ENCODE data around the gene ENO1. TPM values are rescaled to one million over a fixed set of nuclear protein-coding genes. Genes with fewer than 3 reads are reported as not detected.

The ENO1 gene
- total RNA-seq, 4 donors from 2014 or later: 390 to 481 (median 441) TPM

DNA sequence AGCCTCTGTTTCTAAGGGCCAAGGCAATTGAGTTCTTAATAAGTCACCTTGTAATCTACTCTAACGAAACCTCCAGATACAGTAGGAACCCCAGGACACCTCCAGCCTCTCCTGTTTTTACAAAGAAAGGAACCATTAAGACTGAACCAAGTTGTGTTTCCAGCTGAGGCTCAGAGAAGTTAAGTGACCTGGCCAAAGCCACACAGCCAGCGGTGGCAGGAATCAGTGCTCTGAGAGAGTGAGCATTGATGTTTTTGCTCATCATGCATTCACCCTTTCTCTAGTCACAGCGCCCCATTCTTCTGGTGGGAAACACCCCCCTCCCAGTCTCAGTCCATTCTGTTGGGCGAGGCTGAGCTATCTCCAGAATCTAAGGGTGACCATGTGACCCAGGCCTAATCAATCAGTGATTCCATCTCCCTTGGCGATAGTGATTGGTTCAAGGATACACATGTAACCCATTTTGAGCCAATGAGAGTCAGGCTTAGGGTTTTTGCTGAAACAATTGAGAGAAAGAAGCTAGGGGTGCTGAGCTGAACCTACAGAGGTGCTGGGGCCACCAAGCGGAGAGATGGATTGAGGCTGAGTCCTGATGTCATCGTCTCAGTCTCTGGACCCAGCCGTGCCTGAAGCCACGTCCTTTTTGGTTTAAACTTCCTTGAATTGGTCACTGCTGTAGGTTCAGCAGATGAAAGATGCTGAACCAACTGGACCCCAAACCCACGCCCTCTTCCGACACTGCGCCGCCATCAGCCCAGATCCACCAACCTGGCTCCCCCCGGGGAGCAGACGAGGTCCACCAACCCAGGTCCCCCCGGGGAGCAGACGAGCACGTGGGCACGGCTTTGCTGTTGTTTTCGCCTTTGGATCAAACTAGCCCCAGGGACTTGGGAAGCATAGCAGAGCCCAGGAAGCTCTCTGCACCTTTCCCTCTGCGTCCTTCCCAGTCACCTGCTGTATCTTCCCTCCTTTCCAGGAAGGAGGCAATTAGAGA, 33.1 kb downstream of the ENO1 start:
- TF ChIP-seq, protein P1, sequence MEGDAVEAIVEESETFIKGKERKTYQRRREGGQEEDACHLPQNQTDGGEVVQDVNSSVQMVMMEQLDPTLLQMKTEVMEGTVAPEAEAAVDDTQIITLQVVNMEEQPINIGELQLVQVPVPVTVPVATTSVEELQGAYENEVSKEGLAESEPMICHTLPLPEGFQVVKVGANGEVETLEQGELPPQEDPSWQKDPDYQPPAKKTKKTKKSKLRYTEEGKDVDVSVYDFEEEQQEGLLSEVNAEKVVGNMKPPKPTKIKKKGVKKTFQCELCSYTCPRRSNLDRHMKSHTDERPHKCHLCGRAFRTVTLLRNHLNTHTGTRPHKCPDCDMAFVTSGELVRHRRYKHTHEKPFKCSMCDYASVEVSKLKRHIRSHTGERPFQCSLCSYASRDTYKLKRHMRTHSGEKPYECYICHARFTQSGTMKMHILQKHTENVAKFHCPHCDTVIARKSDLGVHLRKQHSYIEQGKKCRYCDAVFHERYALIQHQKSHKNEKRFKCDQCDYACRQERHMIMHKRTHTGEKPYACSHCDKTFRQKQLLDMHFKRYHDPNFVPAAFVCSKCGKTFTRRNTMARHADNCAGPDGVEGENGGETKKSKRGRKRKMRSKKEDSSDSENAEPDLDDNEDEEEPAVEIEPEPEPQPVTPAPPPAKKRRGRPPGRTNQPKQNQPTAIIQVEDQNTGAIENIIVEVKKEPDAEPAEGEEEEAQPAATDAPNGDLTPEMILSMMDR (IDR thresholded peaks at IDR 0.05; ENCODE audit: low read depth): no peak

DNA sequence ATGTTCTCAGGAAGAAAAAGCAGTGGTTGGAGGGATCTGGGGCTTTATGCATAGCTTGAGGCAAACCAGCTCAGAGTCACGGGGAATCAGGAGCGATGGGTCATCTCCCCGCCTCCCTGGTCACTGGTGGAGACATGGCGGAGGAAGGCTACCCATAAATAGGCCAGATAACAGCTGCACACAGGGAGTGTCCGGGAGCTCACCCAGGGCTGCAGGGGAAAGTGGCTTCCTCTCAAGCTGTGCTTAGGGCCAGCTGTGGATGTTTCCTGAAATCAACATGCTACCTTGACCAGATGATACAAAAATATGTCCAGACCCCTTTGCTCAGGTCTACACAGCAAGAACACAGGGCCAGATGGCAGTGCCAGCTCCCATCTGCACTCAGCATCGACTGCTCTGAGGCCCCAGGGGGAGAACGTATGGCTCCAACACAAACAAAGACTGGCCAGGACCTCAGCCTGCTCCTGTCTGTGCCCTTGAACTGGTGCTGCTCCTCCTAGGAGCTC, 33.9 kb downstream of the ENO1 start:
- TF ChIP-seq, protein P1 (IDR thresholded peaks at IDR 0.05; ENCODE audit: low read depth): no peak

DNA sequence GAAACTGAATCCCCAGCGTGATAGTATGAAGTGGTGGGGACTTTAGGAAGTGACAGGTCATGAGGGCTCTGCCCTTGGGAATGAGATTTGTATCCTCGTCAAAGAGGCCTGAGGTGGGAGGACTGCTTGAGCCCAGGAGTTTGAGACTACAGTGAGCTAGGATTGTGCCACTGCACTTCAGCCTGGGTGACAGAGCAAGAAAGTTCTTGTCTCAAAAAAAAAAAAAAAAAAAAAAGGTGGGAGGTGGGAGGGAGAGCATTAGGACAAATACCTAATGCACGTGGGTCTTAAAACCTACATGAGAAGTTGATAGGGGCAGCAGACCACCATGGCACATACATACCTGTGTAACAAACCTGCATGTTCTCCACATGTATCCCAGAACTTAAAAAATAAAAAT, 37.1 kb downstream of the ENO1 start:
- TF ChIP-seq, protein P1 (IDR thresholded peaks at IDR 0.05; ENCODE audit: low read depth): no peak

DNA sequence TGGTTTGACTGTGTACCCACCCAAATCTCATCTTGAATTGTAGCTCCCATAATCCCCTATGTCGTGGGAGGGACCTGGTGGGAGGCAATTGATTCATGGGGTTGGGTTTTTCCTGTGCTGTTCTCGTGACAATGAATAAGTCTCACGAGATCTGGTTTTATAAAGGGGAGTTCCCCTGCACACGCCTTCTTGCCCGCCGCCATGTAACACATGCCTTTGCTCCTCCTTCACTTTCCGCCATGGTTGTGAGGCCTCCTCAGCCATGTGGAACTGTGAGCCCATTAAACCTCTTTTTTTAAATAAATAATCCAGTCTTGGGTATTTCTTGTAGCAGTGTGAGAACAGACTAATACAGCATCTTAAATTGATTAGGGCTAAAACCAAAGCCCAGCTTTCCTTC, 38.5 kb downstream of the ENO1 start:
- TF ChIP-seq, protein P1 (IDR thresholded peaks at IDR 0.05; ENCODE audit: low read depth): no peak

DNA sequence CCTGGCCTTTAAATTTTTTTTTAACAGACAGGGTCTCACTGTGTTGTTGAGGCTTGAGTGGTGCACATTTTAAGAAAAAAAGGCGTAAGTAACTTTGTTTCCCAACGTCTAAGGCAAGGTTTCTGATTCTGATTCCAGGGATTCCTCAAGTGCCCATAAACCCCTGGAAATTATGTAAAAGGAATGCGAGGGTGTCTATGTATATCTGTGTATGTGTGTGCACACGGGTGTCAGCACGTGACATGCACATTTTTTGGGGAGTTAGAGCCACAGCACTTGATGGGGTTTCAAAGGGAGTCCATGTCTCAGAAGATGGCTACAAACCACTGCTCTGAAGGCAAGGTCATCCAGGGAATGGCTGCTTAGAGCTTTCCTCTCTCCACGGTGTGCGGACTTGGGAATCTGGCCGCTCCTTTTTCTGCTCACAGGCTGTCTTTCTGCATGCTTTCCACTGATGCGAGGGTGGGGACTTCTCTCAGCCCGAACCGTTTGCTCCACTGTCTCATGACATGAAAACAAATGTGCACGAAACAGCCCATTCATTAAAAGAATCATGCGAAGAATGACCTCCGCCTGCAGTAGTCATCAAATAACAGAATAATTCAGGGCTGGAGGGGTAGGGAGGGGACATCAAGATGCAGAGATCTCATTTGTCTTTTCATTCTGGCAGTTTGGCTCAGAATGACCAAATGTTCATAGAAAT, 42.4 kb downstream of the ENO1 start:
- TF ChIP-seq, protein P1 (IDR thresholded peaks at IDR 0.05; ENCODE audit: low read depth): no peak

DNA sequence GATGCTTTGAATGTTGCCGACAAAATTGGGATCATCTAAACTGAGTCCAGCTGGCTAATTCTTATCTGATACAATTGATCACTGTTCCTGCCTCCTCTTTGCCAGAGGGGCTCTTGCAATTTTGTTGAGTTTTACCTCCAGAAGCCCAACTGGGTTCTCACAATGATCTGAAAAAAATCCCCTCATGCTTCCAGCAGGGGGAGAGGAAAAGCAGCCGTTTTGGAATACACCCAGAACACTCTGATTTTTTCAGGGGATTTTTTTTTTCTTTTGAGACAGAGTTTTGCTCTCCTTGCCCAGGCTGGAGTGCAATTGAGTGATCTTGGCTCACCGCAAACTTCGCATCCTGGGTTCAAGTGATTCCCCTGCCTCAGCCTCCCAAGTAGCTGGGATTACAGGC, 47.1 kb downstream of the ENO1 start:
- TF ChIP-seq, protein P1 (IDR thresholded peaks at IDR 0.05; ENCODE audit: low read depth): no peak

DNA sequence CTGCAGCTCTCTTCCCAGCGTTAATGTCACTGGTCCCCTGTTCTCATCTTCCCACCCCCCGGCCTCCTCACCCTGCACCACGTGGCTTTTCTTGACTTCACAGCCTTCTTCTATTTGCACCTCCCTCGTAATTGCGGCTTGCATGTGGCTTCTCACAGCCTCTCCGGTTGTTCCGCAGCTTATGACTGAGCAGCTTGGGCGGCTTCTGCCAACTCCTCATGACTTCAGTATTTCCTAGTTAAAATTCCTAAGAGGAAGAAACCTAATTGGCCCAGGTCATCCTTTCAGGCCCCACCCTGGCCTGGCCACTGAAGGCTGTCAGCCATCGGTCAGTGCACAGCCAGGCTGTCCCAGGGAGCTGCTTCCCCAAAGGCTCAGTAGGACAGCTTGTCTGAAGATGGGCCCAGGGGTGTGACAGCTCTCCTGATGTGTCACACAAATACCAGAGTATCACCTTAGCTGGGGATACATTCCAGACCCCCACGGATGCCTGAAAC, 52.5 kb downstream of the ENO1 start:
- TF ChIP-seq, protein P1 (IDR thresholded peaks at IDR 0.05; ENCODE audit: low read depth): no peak

Data from subcutaneous adipose tissue (tissue), 4 donors.